ENCODE results near the gene HMCN2.
"Not testable (repeated sequence)": the region's sequence is repeated elsewhere in the genome, so short reads cannot be mapped to it uniquely, and the experiment has no call there.

Gene HMCN2

GRCh38 chr9:130333041-130333711 is 67.6 kb downstream of the HMCN2 start:
- peak; percentile 32 to 53 for DNase-seq

GRCh38 chr9:130333712-130334062 is 68.1 kb downstream of the HMCN2 start:
- no peak for DNase-seq

GRCh38 chr9:130334915-130335314 is 69.4 kb downstream of the HMCN2 start:
- no peak for DNase-seq

GRCh38 chr9:130336027-130336610 is 70.6 kb downstream of the HMCN2 start:
- no peak for DNase-seq

- DNase-seq: no peak
These were observed 71.3 kb downstream of the HMCN2 start for GRCh38 chr9:130336885-130337284.

- peak in 1 of 2 experiments; percentile 18 for DNase-seq
These were observed 71.8 kb downstream of the HMCN2 start for GRCh38 chr9:130337318-130337717.

GRCh38 chr9:130337784-130338380 is 72.3 kb downstream of the HMCN2 start:
- no peak for DNase-seq

- not testable (repeated sequence) for DNase-seq
These were observed 73.3 kb downstream of the HMCN2 start for GRCh38 chr9:130338891-130339290.

GRCh38 chr9:130339306-130339705 is 73.7 kb downstream of the HMCN2 start:
- no peak for DNase-seq

GRCh38 chr9:130340011-130340410 is 74.5 kb downstream of the HMCN2 start:
- no peak for DNase-seq

- DNase-seq: not testable (repeated sequence)
These were observed 75.0 kb downstream of the HMCN2 start for GRCh38 chr9:130340557-130340956.

- DNase-seq: no peak
These were observed 75.6 kb downstream of the HMCN2 start for GRCh38 chr9:130341128-130341527.

- DNase-seq: no peak
These were observed 76.5 kb downstream of the HMCN2 start for GRCh38 chr9:130341839-130342713.

GRCh38 chr9:130342714-130343085 is 77.1 kb downstream of the HMCN2 start:
- no peak for DNase-seq

GRCh38 chr9:130343445-130343918 is 77.9 kb downstream of the HMCN2 start:
- DNase-seq: no peak

GRCh38 chr9:130344366-130344765 is 78.8 kb downstream of the HMCN2 start:
- no peak for DNase-seq

GRCh38 chr9:130345009-130345896 is 79.7 kb downstream of the HMCN2 start:
- DNase-seq: no peak

- DNase-seq: no peak
These were observed 80.4 kb downstream of the HMCN2 start for GRCh38 chr9:130345897-130346385.

- no peak for DNase-seq
These were observed 80.9 kb downstream of the HMCN2 start for GRCh38 chr9:130346431-130346830.

GRCh38 chr9:130347036-130347435 is 81.5 kb downstream of the HMCN2 start:
- DNase-seq: no peak

GRCh38 chr9:130347931-130348330 is 82.4 kb downstream of the HMCN2 start:
- DNase-seq: no peak

- no peak for DNase-seq
These were observed 82.8 kb downstream of the HMCN2 start for GRCh38 chr9:130348341-130348740.
